ENCODE results near the gene DAPK1. TPM values are rescaled to one million over a fixed set of nuclear protein-coding genes. Genes with fewer than 3 reads are reported as not detected.
"Not testable (repeated sequence)": the region's sequence is repeated elsewhere in the genome, so short reads cannot be mapped to it uniquely, and the experiment has no call there.

Gene DAPK1
- total RNA-seq, 1 donor from 2014 or later: 38.3 TPM

DNA sequence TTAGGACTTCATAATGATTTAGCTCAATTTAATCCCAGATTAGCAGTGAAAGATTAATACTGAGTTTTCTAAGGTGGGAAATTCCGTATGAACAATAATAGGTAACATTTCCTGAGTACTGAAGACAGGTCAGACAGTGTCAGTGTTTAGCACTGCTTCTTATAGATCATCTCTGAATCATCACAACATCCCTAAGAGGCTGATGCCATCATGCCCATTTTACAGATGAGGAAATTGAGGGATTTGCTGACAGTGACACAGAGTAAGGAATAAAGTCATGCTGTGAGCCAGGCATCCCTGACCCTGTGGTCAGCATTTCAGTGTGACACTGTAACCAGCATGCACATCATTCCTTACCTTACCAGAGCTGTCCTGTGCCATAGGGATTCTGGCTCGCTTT, 44.5 kb downstream of the DAPK1 start:
- DNase-seq (ENCODE audit: low spot score): no peak

DNA sequence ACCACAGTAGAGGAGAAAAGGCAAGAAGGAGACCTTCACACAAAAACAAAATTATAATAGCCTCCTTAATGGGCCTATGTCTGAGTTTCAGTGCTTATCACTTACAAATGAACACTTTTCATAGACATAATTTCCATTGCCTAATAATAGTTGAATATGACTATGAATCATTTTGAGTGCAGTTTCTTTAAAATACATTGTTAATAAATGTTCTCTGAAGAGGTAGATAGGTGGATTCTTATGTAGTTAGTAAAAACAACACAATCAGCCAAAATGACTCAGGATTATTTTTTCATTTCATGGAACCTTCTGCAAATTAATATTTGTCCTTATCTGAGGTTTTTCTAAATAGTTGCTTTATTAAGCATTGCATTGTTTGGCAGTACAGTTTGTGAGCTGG, 45.6 kb downstream of the DAPK1 start:
- DNase-seq (ENCODE audit: low spot score): no peak

DNA sequence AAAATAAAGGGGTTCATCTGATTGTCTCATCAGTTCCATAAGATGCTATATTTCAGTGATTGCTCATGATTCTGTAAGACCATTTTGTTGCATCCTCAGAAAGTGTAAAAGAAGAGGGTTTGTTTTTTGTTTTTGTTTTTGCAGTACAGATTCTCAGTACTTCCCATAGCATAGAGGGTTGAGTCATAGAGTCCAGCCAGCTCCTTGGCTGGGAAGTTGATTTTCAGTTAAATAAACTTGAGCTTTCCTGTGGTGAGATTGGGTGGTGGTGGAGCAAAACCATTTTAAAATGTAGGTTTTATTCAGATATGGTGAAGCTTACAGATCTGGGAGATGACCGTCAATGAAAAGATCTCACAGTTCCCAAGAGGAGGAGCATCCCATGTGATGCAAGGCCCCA, 48.2 kb downstream of the DAPK1 start:
- no peak for DNase-seq (ENCODE audit: low spot score)

DNA sequence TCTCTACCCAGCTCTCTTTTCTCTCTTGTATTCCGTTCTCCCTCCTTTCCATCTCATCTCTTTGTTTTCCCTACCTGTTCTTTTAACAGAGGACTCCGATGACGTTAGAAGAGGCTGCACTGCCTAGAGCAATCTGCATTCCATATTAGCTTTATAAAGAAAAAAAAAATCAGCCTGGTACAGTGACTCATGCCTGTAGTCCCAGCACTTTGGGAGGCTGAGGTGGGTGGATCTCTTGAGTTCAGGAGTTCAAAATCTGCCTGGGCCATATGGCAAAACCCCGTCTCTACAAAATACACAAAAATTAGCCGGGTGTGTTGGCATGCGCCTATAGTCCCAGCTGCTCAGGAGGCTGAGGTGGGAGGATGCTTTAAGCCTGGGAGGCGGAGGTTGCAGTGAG, 49.0 kb downstream of the DAPK1 start:
- DNase-seq (ENCODE audit: low spot score): no peak

DNA sequence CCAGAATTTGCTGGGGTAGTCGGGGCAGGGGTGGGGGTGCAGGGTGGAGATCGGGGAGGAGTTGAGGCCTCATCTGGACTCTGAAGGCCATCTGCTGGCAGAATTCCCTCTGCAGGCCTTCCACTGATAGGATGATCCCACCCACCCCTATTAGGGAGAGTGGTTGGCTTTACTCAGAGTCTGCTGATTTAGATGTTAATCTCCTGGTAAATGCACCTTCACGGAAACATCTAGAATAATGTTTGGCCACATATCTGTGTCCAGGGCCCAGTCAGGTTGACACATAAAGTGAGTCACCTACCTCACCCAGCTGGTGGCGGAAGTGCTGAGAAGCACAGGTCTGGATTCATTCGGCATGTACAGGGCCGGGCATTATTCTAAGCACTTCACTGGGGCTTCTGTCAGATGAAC, 50.0 kb downstream of the DAPK1 start:
- no peak for DNase-seq (ENCODE audit: low spot score)

DNA sequence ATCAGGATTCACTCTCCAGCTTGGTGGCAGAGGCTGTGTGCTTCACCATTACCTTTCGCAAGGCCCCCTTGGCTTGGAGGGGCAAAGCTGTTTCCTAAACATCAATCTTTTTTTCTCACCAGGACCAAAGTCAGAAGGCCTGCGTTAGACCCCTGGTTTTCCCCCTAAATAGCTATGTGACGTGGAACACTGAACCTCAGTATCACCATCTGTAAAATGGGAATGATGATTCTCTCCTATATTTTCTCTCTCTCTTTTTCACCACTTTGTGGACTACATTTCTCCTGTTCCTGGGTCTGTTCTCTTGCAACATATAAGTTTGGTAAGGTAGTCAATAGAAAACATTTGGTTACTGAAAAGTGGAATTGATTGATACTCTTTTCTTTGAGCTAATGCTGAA, 50.5 kb downstream of the DAPK1 start:
- DNase-seq (ENCODE audit: low spot score): no peak

DNA sequence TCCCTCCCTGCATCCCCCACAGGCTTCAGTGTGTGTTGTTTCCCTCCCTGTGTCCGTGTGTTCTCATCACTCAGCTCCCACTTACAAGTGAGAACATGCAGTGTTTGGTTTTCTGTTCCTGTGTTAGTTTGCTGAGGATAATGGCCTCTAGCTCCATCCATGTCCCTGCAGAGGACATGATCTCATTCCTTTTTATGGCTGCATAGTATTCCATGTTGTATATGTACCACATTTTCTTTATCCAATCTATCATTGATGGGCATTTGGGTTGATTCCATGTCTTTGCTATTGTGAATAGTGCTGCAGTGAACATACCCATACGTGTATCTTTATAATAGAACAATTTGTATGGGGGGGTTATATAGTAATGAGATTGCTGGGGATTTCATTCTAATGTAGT, 51.4 kb downstream of the DAPK1 start:
- DNase-seq (ENCODE audit: low spot score): not testable (repeated sequence)

DNA sequence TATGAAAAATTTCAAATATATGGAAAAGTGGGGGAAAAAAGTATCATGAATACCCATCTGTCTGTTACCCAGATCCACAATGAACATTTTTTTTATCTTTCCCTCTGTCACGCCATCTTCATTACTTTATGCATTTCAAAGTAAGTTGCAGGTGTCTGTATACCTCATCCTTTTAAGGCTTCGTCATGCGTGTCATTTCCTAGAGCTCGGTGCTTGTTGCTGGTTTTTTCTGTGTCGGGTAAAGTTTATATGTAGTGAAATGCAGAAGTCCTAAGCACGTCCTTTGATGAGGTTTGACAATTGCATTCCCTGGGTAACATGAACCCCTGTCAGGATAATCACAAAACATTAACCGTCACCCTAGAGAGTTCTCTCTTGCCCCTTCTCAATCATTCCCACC, 52.1 kb downstream of the DAPK1 start:
- DNase-seq (ENCODE audit: low spot score): no peak

DNA sequence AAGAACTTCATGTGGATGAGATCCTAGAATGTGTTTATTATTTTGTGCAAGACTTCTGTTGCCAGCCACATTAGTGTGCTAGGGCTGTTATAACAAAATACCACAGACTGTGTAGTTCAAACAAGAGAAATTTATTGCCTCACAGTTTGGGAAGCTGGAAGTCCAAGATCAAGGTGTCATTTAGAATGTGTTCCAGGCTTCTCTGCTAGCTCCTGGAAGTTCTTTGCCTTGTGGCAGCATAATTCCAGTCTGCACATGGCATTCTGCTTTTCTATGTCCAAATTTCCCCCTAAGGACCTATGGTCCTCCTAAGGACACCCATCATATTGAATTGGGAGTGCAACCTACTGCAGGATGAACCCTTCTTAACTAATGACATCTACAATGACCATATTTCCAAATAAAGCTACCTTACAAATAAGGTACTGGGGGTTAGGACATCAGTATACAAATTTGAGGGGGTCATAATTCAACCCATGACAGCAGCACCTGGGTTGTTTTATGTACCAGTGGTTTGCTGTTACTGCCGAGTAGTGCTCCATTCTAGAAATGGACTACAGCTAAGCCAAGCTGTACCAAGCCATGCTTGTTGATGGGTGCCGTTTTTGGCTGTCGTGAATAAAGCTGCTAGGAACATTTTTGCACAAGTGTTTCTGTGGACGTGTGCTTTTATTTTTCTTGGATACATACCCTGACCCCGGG, 52.7 kb downstream of the DAPK1 start:
- no peak for DNase-seq (ENCODE audit: low spot score)

DNA sequence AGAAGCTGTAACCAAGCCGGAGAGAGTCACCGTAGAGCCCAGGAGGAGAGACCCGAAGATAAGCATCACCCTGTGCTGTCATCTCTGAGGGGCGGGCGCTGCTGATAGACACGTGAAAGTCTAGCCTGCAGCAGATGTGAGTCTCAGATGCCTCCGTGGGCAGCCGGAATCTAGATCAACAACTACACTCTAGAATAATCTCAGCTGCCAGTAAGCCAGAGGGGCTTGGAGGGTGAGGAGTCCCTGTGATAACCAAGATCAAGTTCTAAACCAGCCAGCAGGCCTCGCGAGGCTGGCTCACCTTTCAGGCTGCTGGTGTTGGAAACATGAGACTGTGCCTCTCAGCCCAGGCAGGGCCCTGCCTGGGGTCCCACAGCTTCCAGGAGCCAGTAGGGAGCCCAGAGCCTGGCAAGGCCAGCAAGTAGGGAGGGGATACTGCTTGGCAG, 54.1 kb downstream of the DAPK1 start:
- no peak for DNase-seq (ENCODE audit: low spot score)

DNA sequence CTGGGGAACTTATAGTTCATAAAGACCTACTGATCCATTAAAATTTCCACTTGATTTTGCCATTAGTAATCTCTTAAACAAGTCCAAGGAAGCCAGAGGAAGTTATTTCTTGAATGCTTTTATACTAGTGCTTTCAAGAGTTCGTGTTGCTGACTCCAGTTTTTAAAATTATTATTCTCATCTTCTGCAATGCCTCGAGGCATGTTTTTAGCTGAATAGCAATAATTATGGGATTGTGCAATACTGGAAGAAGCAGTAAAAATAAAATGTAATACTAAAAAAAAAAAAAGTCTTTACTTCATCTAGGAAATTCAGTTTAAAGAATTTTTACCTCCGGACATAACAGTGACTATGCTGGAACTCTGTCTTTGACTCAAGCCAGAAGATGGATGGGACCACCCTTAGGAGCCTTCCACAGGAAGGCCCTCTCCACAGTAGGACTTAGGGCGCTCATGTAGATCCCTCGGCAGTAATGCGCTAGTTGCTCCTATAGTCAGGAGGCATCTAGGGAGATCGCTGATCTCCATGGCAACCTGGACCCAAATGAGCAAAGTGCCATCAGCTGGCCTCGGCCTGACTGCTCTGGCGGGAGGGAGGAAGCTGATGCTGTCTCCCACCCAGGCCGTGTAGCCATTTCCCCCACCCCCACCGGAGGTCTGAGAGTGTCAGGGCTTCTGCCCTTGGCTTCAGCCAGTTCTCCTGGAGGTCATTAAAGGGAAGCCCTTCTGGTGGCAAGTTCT, 56.7 kb downstream of the DAPK1 start:
- DNase-seq (ENCODE audit: low spot score): no peak

DNA sequence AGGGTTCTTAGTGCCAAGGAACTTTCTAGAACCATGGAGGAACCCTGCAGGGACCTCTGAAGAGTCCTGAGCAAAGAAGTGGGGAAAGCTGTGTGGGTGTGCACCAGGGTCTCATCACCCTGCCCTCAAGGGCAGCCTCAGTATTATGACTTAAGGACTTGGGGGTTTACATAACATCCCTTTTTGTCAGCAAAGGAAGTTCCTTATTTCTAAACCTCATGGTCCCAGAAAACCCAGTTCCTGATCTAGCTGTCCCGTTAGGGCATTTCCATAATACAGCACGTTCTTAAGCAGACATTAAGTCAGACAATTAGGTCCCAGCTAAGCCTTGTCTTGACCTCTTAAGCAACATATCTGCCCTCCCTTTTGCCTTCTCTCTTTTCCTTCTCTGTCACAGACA, 57.3 kb downstream of the DAPK1 start:
- DNase-seq (ENCODE audit: low spot score): no peak

DNA sequence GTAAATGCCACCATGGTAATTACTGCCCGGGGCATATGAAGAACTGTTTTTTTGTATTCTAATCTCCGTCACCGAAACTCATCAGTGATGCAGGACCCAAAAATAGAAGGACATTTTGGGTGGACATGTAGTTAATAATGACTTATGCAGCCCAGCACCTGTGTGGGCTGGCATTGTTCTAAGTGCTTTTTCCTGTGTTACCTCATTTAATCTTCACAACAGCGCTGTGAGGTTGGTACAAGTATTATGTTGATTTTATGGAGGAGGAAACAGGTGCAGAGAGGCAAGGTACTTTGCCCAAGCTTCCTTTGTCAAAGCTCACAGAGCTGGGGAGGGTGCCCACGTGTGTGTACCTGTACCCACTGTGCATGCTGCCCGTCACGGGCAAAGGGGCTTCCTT, 58.4 kb downstream of the DAPK1 start:
- no peak for DNase-seq (ENCODE audit: low spot score)

DNA sequence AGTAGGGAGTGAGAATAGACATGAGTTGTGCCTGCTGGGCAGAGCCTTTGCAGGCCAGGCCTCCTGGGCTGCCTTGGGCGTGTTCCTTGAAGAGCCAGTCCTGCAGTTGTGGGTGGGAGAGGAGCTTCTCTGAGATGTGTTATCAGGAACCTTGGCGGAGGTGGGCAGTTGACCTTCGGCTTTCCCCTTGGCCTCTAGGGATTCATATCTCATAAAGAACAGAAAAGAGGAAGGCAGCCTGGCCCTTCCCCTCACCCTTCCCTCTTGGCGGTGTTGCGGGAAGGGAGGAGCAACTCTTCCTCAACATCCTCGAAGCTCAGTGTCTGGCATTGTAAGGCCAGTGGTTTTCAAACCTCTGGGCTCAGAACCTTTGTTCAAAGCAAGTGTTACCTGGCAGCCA, 59.2 kb downstream of the DAPK1 start:
- DNase-seq (ENCODE audit: low spot score): no peak

DNA sequence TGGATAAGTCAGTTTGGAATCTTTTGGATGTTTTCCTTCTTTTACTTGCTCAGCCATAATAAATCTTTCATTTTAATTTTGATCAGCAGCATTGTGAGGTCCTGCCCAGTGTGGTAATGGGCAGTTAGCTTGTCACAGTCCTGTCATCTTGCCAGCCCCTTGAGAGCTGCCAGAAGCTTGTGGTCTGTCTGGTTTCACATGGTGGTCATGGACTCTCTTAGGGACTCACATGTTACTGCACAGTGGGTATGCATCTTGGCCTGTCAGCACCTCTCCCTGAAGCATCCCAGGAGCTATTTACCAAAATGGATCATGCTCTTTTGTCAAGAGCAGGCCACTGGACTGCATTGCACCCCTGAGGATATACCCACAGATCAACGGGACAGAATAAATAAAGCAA, 60.3 kb downstream of the DAPK1 start:
- no peak for DNase-seq (ENCODE audit: low spot score)

DNA sequence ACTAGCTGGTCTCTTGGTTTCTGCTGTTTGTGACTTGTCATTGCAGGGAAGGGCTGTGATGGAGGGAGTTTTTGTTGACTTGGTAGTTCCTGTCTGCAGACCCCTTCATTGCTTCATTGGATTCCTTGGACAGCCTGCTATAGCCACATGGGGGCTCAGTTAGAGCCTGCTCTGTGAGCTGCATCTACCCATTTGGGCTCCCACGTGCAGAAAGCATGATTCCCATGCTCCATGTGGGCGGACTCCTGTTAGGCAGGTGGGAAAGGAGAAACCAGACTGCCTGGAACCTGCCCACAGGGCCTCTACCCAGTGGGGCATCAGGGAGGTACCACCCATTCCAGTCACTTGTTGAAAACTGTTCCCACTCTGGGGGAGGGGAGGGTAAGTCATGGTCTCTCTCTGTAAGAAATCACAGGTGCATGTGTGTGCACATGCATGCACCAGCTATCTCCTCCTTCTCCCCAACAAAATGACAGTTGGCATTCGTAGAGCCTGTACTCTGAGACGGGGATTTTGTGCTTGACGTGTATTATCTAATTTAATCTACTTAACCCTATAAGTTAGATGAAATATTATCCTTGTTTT, 61.0 kb downstream of the DAPK1 start:
- no peak for DNase-seq (ENCODE audit: low spot score)

DNA sequence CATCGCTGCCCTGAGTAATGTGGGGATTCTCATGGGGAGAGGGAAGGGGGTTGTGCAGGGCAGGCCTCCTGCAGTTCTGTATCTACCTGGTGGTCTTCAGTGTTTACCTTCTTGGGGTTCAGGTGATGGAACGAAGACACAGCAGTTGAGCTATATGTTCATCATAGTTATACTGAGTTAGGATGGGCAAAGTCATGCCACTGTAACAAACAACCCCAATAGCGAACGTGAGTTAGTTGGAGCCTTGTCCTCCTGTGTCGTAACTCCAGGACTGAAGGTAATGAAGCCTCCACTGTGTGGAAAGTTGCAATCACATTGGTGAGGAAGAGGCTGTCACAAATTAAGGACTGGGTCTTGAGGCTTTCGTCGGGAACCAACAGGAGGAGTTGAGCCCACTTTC, 64.4 kb downstream of the DAPK1 start:
- no peak for DNase-seq (ENCODE audit: low spot score)

DNA sequence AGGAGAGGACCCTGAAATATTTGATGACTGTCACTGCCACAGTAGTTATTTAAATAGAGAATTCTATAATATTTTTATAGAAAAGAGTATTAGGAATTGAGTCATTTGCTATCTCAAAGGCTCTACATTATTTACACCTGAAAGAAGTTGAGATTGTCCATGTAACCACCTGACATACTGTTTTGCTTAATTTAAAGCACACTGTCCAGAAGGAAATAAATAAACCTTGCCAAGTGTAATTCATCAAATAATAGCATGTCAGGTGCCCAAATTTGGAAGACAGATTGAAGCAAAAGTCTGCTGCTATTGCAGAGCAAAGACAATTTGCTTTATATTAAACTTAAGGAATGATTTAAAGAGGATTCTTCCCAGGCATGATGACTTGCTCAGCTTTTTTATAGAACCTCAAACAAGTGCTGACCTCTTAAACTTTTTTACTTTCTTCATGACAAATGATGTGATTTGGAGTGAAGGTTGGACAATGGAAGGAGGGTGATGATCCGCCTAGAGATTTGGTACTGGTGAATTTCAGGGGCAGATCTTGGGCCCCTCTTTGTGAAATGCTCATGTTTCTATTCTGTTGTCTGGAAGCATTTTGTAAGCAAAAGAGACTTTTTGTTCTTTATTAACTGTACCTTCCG, 65.0 kb downstream of the DAPK1 start:
- no peak for DNase-seq (ENCODE audit: low spot score)

DNA sequence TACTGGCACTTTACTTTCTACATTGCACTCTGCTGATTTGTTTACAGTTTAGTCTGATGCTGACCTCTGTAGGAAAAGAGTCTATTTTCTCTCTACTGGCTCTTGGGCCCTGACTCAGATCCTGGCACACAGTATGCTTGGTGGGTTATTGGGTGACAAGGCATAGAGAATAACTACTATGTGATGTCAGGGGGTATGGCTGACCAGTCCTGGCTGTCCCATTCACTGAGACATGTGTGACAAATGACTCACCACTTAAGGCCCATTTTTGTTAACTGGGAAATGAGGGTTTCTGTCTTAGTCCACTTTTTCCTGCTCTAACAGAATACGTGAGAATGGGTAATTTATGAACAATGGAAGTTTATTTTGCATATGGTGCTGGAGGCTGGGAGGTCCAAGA, 66.4 kb downstream of the DAPK1 start:
- no peak for DNase-seq (ENCODE audit: low spot score)

DNA sequence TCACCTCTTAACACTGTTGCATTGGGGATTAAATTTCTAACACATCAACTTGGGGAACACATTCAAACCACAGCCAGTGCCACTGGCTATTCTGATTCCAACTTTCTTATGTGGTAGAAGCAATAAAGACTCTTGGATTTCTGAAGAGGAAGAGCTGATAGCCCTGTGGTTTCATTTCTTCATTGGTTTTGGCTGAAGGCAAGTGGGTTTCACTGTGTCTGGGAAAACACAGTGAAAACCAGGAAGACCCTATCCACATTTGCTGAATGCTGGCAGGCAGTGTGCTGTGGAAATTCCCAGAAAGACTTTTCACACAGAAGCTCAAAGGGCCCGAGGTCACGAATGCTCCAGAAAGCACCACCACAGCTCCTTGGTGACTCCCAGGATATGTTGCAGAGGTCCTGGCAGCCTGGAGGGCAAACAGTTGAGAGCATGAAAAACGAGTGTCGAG, 67.1 kb downstream of the DAPK1 start:
- no peak for DNase-seq (ENCODE audit: low spot score)

DNA sequence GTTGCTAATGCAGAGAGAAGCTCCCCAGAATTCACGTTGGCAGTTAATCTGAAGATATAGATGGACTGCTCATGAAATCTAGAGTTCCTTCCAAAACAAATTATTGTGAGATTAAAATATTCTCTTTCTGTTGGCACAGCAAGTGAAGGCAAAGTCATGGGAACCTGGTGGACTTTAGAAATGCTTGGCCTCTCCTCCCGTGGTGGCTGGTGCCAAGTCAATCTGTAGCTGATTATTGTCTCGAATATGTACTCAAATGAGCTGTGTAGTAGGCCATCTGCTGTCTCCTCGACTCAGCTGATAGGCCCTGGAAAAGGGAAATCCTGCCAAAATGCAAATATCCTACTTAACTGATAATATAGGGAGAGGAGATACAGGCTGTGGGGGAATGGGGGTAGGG, 69.3 kb downstream of the DAPK1 start:
- no peak for DNase-seq (ENCODE audit: low spot score)

DNA sequence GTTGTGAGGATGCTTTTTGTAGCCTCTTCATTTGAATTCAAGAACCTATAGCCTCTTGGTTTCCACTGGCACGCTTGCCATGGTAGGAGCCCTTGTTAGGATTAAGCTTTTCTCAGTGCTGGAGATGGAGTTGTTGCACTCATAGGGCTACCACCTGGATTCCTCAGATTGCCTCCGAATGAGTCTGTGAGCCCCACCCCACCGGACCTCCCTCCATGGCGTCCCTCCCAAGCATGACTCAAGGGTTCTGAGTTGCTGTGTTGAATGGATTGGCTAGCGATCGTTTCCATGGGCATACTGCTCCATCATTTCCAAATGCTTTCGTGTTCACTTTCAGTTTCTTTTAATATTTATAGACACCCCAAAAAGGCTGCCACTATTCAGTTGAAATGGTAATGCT, 69.9 kb downstream of the DAPK1 start:
- DNase-seq (ENCODE audit: low spot score): no peak
